GM12878 (cell line): ENCODE data around the gene RALGPS1. TPM values are rescaled to one million over a fixed set of nuclear protein-coding genes. Genes with fewer than 3 reads are reported as not detected.
A peak's percentile ranks its signal among the peaks of the same experiment; 100 is the strongest.

Experiments used
- ATAC-seq: fragments of 200-7000 bp; cut with Tn5 transposase; 3 replicates; pipeline ENCODE4 v1.9.1; 2020; ENCODE audit warnings: mild to moderate bottlenecking, moderate library complexity
- BruUV-seq: library from RNA; stranded (reverse); fragments of 400-500 nt; replicated peaks from 2 replicates; lab custom pipeline; 2021; lab: Mats Ljungman, UMichigan
- CTCF ChIA-PET: fragments of 300-600 bp; sonication (Branson Sonifier 250); formaldehyde crosslinking; extraction: SDS; loops from one replicate; lab custom pipeline; 2021; ENCODE audit warnings: inconsistent platforms; lab: Yijun Ruan, JAX
- POLR2A ChIA-PET: fragments of 350-600 bp; formaldehyde crosslinking; extraction: SDS; loops from one replicate; lab custom pipeline; 2021; ENCODE audit warnings: inconsistent platforms; lab: Charles Lee
- RAD21 ChIA-PET: fragments of 300-600 bp; sonication (Branson Sonifier 250); formaldehyde crosslinking; loops from one replicate; lab custom pipeline; 2023; ENCODE audit warnings: antibody characterized with exemption; ENCODE audit not compliant: unreplicated experiment; lab: Charles Lee
- SMC1A ChIA-PET: fragments of 300-600 bp; sonication (Branson Sonifier 250); formaldehyde crosslinking; loops from one replicate; lab custom pipeline; 2023; ENCODE audit not compliant: unreplicated experiment, uncharacterized antibody; lab: Charles Lee
- DNase-seq: peaks from one replicate; pipeline ENCODE4 v3.0.0-alpha.2; 2011; ENCODE audit warnings: low read depth, low spot score
- FAIRE-seq: peaks from 3 replicates; lab custom pipeline; 2011; peaks lifted over from hg19 to GRCh38; lab: Jason Lieb, UNC
- H2AFZ ChIP-seq: 2 replicates; pipeline ENCODE4 v1.6.0; 2011; ENCODE audit warnings: low read depth, low read length, control low read depth; ENCODE audit not compliant: control insufficient read depth
- H3K27ac ChIP-seq: 2 replicates; pipeline ENCODE4 v1.5.1; 2011; ENCODE audit warnings: control low read depth; ENCODE audit not compliant: control insufficient read depth, insufficient read depth
- H3K27me3 ChIP-seq, 2 experiments: replicated peaks in 1 of 2; 2 replicates each; pipeline versions ENCODE4 v1.6.0 to v1.6.1; 2011; ENCODE audit warnings: low read length in 1 of 2; ENCODE audit not compliant: control insufficient read depth in 2 of 2, insufficient read depth in 2 of 2
- H3K36me3 ChIP-seq, 2 experiments: 2 replicates each; pipeline ENCODE4 v1.5.1; 2011; ENCODE audit warnings: low read length in 1 of 2; ENCODE audit not compliant: control insufficient read depth in 2 of 2, insufficient read depth in 2 of 2
- H3K4me1 ChIP-seq: 2 replicates; pipeline ENCODE4 v1.6.1; 2011; ENCODE audit warnings: mild to moderate bottlenecking, low read length, moderate library complexity, mixed read lengths; ENCODE audit not compliant: control insufficient read depth, insufficient read depth
- H3K4me2 ChIP-seq: 2 replicates; pipeline ENCODE4 v1.6.0; 2011; ENCODE audit warnings: control low read depth; ENCODE audit not compliant: control insufficient read depth, insufficient read depth
- H3K4me3 ChIP-seq: fragments of 200-600 bp; sonication (generic); 2 replicates; pipeline ENCODE4 v1.5.1; 2016
- H3K79me2 ChIP-seq: 2 replicates; pipeline ENCODE4 v1.6.0; 2011; ENCODE audit warnings: low read length; ENCODE audit not compliant: control insufficient read depth, insufficient read depth
- H3K9ac ChIP-seq: 2 replicates; pipeline ENCODE4 v1.8.0; 2011; ENCODE audit warnings: low read length, control low read depth, mixed read lengths; ENCODE audit not compliant: control insufficient read depth, insufficient read depth
- H3K9me3 ChIP-seq: replicated peaks from 3 replicates; pipeline ENCODE4 v1.5.1; 2011; ENCODE audit warnings: mild to moderate bottlenecking, low read length; ENCODE audit not compliant: control insufficient read depth, insufficient read depth
- H4K20me1 ChIP-seq: 2 replicates; pipeline ENCODE4 v1.6.0; 2011; ENCODE audit not compliant: control insufficient read depth, insufficient read depth
- EED ChIP-seq: sonication (generic); IDR thresholded peaks from 2 replicates; pipeline ENCODE4 v1.6.1; 2016; ENCODE audit warnings: antibody characterized with exemption, low read depth
- FOXM1 ChIP-seq: IDR thresholded peaks from 2 replicates; pipeline ENCODE4 v1.6.1; 2012; ENCODE audit warnings: low read depth, mild to moderate bottlenecking, inconsistent platforms, low read length, moderate library complexity
- HCFC1 ChIP-seq: fragments of 150-350 bp; IDR thresholded peaks from 2 replicates; pipeline ENCODE4 v1.6.1; 2014; ENCODE audit warnings: low read length
- HDGF ChIP-seq: fragments of 450-650 bp; IDR thresholded peaks from 2 replicates; pipeline ENCODE4 v1.6.1; 2016; ENCODE audit warnings: antibody characterized with exemption
- JUNB ChIP-seq: IDR thresholded peaks from 2 replicates; pipeline ENCODE4 v1.6.1; 2016; ENCODE audit warnings: antibody characterized with exemption, mild to moderate bottlenecking
- KAT2A ChIP-seq: conservative IDR thresholded peaks from 2 replicates; pipeline ENCODE4 v1.6.1; 2011; ENCODE audit warnings: low read depth, low read length; ENCODE audit not compliant: control insufficient read depth
- KDM1A ChIP-seq: fragments of 200-600 bp; sonication (generic); IDR thresholded peaks from 2 replicates; pipeline ENCODE4 v1.6.1; 2016; ENCODE audit warnings: borderline replicate concordance
- MTA2 ChIP-seq: fragments of 450-650 bp; IDR thresholded peaks from 2 replicates; pipeline ENCODE4 v1.6.1; 2016; ENCODE audit warnings: low read depth, mild to moderate bottlenecking, moderate library complexity
- NR2C2 ChIP-seq: IDR thresholded peaks from 2 replicates; pipeline ENCODE4 v1.6.1; 2011; ENCODE audit warnings: borderline replicate concordance, low read depth; ENCODE audit not compliant: control insufficient read depth, insufficient read length
- POLR2AphosphoS2 ChIP-seq: IDR thresholded peaks from 2 replicates; pipeline ENCODE4 v1.6.1; 2011; ENCODE audit warnings: low read depth, mild to moderate bottlenecking, low read length, improper control_type of control experiment, moderate library complexity
- RAD21 ChIP-seq: IDR thresholded peaks from 2 replicates; pipeline ENCODE4 v1.6.1; 2011; ENCODE audit warnings: mild to moderate bottlenecking, low read depth, low read length, moderate library complexity; ENCODE audit not compliant: insufficient read depth
- RELA ChIP-seq: fragments of 450-650 bp; IDR thresholded peaks from 2 replicates; pipeline ENCODE4 v1.8.0; 2014; ENCODE audit warnings: borderline replicate concordance; ENCODE audit not compliant: partially characterized antibody
- TARDBP ChIP-seq: IDR thresholded peaks from 2 replicates; pipeline ENCODE4 v1.6.1; 2016; ENCODE audit warnings: borderline replicate concordance
- TCF12 ChIP-seq: IDR thresholded peaks from 2 replicates; pipeline ENCODE4 v1.6.1; 2011; ENCODE audit warnings: low read depth, mild to moderate bottlenecking, low read length
- YY1 ChIP-seq: IDR thresholded peaks from 2 replicates; pipeline ENCODE4 v1.6.1; 2011; ENCODE audit warnings: low read depth, mild to moderate bottlenecking, low read length
- ZBED1 ChIP-seq: IDR thresholded peaks from 2 replicates; pipeline ENCODE4 v1.6.1; 2016; ENCODE audit warnings: borderline replicate concordance
- ZSCAN29 ChIP-seq: fragments of 450-650 bp; IDR thresholded peaks from 2 replicates; pipeline ENCODE4 v1.6.1; 2017; ENCODE audit warnings: mild to moderate bottlenecking, moderate library complexity
- WGBS: methylation state at CpG from one replicate; pipeline ENCODE4 v1.1.6; 2016; ENCODE audit warnings: low lambda C conversion rate; ENCODE audit not compliant: insufficient replicate concordance, insufficient coverage; ENCODE audit errors: missing lambda C conversion rate; 5-methylcytosine and 5-hydroxymethylcytosine counted together
- in situ Hi-C: fragments of 300-500 bp; cut with MboI; formaldehyde crosslinking; loops from 9 replicates; pipeline ENCODE4 v1.14.3; 2018; ENCODE audit warnings: mixed read lengths
- intact Hi-C: fragments of 100-400 bp; cut with micrococcal nuclease; formaldehyde crosslinking; loops from one replicate; pipeline ENCODE4 v1.14.2; 2022; ENCODE audit not compliant: unreplicated experiment
- polyA plus RNA-seq, 11 experiments: library from polyadenylated mRNA; depleted of rRNA in 4 of 11; unstranded in 6 of 11; stranded (reverse) in 5 of 11; fragments of >200 nt; fragmentation: Nextera tagmentation in 4 of 11; fragmentation: Illumina TruSeq in 1 of 11; extraction: Ambion mirVana in 4 of 11; extraction: Trizol in 1 of 11; gene quantifications; 1 replicate in 1 of 11; 2 replicates in 10 of 11; pipeline versions ENCODE4 v1.2.1 to v1.2.3, GENCODE V29; 2011 to 2016; ENCODE audit warnings: inconsistent platforms in 2 of 11, missing spikeins in 2 of 11, low read depth in 1 of 11
- total RNA-seq, 4 experiments: library from RNA; depleted of rRNA in 3 of 4; stranded (reverse); fragments of >200 nt in 3 of 4; fragmentation: Illumina TruSeq in 1 of 4; extraction: Trizol in 1 of 4; gene quantifications; 2 replicates each; pipeline versions ENCODE4 v1.2.1 to v1.2.3, GENCODE V29; 2013 to 2021
- TF ChIP-seq, protein P1 (sequence below): IDR thresholded peaks from 2 replicates; pipeline ENCODE4 v1.6.1; 2012; ENCODE audit warnings: mild to moderate bottlenecking, low read depth, low read length
- TF ChIP-seq, protein P2 (sequence below): fragments of 450-650 bp; IDR thresholded peaks from 2 replicates; pipeline ENCODE4 v1.6.1; 2018; ENCODE audit warnings: borderline replicate concordance, mild to moderate bottlenecking; ENCODE audit not compliant: partially characterized antibody

Gene RALGPS1
- total and polyA plus RNA-seq, 10 of the 15 experiments (the other 5 are each of a cell fraction or from before 2014, with no cell fraction given): 0.13 to 5.6 (median 2.7) TPM

DNA sequence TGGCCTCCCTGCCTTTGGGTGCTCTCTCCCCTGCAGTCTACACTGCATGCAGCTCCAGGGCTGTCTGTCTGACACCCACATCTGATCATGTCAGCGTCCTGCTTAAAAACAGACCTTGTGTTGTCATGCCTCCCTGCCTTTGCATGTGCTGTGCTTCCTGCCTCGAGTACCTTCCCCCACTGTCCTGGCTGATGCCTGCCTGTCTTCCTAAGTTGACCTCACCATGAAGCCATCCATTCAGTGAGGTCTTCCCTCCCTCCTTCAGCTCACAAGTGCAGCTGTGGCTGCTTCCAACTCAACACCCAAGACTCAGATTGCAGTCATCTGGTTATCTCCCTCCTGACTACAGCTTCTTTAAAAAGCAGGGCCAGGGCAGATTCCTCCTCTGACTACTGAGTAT is 202.4 kb downstream of the RALGPS1 start (continued):
- TF ChIP-seq RAD21: 0 out of 2 replicates have a peak, but pooled peaks have one; percentile 0
- no peak for TF ChIP-seq EED
- TF ChIP-seq HDGF: peak; percentile 69; the same call in 1 of the 2 replicates

DNA sequence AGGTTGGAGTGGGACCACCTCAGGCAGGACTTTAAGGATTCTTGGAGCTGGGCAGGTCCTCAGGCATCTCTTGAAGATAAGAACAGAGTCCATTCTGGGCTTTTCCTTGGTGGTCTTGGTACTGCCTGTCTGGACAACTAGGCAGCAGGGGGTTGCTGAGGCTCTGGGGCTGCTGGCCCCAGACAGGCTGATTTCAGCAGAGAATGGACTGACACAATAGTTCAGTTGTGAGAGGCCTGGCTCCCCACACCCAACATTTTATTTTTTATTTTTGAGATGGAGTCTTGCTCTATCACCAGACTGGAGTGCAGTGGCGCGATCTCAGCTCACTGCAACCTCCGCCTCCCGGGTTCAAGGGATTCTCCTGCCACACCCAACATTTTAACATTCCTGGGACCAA is 203.2 kb downstream of the RALGPS1 start:
- WGBS: 94% methylated on average over 4 of the region's 4 CpGs
- RAD21 ChIA-PET: interaction anchor here (1.5 to 7.5 kb wide), 8 partner anchors 46 to 153 kb away, joined by 4 to 54 read pairs (median 10); no protein-coding TSS in a partner anchor
- POLR2A ChIA-PET: interaction anchor here (0.7 to 2.7 kb wide), 5 partner anchors 11 to 113 kb away, joined by 3 to 13 read pairs (median 3); no protein-coding TSS in a partner anchor
- TF ChIP-seq TARDBP: no peak
- no peak for TF ChIP-seq ZSCAN29
- TF ChIP-seq TCF12: no peak
- TF ChIP-seq POLR2AphosphoS2: no peak
- TF ChIP-seq KAT2A: no peak
- no peak for TF ChIP-seq ZBED1
- TF ChIP-seq NR2C2: no peak
- TF ChIP-seq RELA: no peak
- TF ChIP-seq FOXM1: no peak
- no peak for TF ChIP-seq YY1
- TF ChIP-seq HCFC1: no peak
- TF ChIP-seq JUNB: no peak
- no peak for TF ChIP-seq MTA2
- TF ChIP-seq, protein P1, sequence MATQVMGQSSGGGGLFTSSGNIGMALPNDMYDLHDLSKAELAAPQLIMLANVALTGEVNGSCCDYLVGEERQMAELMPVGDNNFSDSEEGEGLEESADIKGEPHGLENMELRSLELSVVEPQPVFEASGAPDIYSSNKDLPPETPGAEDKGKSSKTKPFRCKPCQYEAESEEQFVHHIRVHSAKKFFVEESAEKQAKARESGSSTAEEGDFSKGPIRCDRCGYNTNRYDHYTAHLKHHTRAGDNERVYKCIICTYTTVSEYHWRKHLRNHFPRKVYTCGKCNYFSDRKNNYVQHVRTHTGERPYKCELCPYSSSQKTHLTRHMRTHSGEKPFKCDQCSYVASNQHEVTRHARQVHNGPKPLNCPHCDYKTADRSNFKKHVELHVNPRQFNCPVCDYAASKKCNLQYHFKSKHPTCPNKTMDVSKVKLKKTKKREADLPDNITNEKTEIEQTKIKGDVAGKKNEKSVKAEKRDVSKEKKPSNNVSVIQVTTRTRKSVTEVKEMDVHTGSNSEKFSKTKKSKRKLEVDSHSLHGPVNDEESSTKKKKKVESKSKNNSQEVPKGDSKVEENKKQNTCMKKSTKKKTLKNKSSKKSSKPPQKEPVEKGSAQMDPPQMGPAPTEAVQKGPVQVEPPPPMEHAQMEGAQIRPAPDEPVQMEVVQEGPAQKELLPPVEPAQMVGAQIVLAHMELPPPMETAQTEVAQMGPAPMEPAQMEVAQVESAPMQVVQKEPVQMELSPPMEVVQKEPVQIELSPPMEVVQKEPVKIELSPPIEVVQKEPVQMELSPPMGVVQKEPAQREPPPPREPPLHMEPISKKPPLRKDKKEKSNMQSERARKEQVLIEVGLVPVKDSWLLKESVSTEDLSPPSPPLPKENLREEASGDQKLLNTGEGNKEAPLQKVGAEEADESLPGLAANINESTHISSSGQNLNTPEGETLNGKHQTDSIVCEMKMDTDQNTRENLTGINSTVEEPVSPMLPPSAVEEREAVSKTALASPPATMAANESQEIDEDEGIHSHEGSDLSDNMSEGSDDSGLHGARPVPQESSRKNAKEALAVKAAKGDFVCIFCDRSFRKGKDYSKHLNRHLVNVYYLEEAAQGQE: no peak
- TF ChIP-seq RAD21: no peak
- TF ChIP-seq EED: no peak
- no peak for TF ChIP-seq KDM1A
- TF ChIP-seq, protein P2, sequence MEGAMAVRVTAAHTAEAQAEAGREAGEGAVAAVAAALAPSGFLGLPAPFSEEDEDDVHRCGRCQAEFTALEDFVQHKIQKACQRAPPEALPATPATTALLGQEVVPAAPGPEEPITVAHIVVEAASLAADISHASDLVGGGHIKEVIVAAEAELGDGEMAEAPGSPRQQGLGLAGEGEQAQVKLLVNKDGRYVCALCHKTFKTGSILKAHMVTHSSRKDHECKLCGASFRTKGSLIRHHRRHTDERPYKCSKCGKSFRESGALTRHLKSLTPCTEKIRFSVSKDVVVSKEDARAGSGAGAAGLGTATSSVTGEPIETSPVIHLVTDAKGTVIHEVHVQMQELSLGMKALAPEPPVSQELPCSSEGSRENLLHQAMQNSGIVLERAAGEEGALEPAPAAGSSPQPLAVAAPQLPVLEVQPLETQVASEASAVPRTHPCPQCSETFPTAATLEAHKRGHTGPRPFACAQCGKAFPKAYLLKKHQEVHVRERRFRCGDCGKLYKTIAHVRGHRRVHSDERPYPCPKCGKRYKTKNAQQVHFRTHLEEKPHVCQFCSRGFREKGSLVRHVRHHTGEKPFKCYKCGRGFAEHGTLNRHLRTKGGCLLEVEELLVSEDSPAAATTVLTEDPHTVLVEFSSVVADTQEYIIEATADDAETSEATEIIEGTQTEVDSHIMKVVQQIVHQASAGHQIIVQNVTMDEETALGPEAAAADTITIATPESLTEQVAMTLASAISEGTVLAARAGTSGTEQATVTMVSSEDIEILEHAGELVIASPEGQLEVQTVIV: no peak
- SMC1A ChIA-PET: interaction anchor here (0.7 to 4.9 kb wide), 12 partner anchors 34 to 177 kb away, joined by 3 to 68 read pairs (median 7); no protein-coding TSS in a partner anchor
- H3K4me2 ChIP-seq: no peak overlapping the region
- H3K36me3 ChIP-seq: no peaks in the 10 kb centered on the region
- FAIRE-seq: no peak
- no peak overlapping the region for H3K27ac ChIP-seq
- no peak for DNase-seq
- no peak overlapping the region for H3K4me3 ChIP-seq
- intact Hi-C loops (loop anchor here (5.0 kb wide), 2 partner anchors 50 to 80 kb away; no protein-coding TSS in a partner anchor), in situ Hi-C loops (no loop called here)
- peaks cover 21% of the 10 kb centered on the region for H3K4me1 ChIP-seq
- no TSS peak for BruUV-seq
- H3K79me2 ChIP-seq: no peaks in the 10 kb centered on the region
- no peaks in the 10 kb centered on the region for H3K9me3 ChIP-seq
- no peak overlapping the region for H3K9ac ChIP-seq
- CTCF ChIA-PET: interaction anchor here (1.1 to 3.7 kb wide), 5 partner anchors 48 to 177 kb away, joined by 3 to 18 read pairs (median 5); no protein-coding TSS in a partner anchor
- H2AFZ ChIP-seq: no peak overlapping the region
- no peaks in the 10 kb centered on the region for H4K20me1 ChIP-seq
- no peaks in the 10 kb centered on the region for H3K27me3 ChIP-seq
- ATAC-seq: no peak
